IMR-90 (cell line): ENCODE results near the gene GOT2. TPM values are rescaled to one million over a fixed set of nuclear protein-coding genes. Genes with fewer than 3 reads are reported as not detected.
"Not testable (repeated sequence)": the region's sequence is repeated elsewhere in the genome, so short reads cannot be mapped to it uniquely, and the experiment has no call there.

Source experiments
- ATAC-seq: fragments of 200-7000 bp; cut with Tn5 transposase; 2 replicates; pipeline ENCODE4 v1.9.1; 2020; ENCODE audit warnings: low read depth, mild to moderate bottlenecking, moderate library complexity
- BruUV-seq: library from RNA; stranded (reverse); fragments of 400-500 nt; replicated peaks from 2 replicates; lab custom pipeline; 2021; lab: Mats Ljungman, UMichigan
- CTCF ChIA-PET: fragments of 300-600 bp; formaldehyde crosslinking; extraction: SDS; loops from one replicate; lab custom pipeline; 2021; ENCODE audit warnings: antibody characterized with exemption; lab: Yijun Ruan, JAX
- POLR2A ChIA-PET: fragments of 300-600 bp; sonication (Branson Sonifier 250); formaldehyde crosslinking; loops from one replicate; lab custom pipeline; 2022; ENCODE audit warnings: antibody characterized with exemption; ENCODE audit not compliant: unreplicated experiment; lab: Charles Lee
- DNase-seq: peaks from one replicate; pipeline ENCODE4 v3.0.0; 2013
- H2AFZ ChIP-seq: replicated peaks from 2 replicates; pipeline ENCODE3; 2013; ENCODE audit warnings: low read length, mild to moderate bottlenecking; ENCODE audit not compliant: poor library complexity
- H2AK5ac ChIP-seq: 2 replicates; pipeline ENCODE4 v1.6.1; 2013; ENCODE audit warnings: low read depth, low read length, inconsistent platforms
- H2AK9ac ChIP-seq: replicated peaks from 2 replicates; pipeline ENCODE3; 2013; ENCODE audit warnings: mild to moderate bottlenecking, low read depth, low read length, moderate library complexity; ENCODE audit not compliant: poor library complexity
- H2BK120ac ChIP-seq: 2 replicates; pipeline ENCODE4 v1.6.1; 2013; ENCODE audit warnings: low read depth, low read length, inconsistent platforms
- H2BK15ac ChIP-seq: 3 replicates; pipeline ENCODE4 v1.6.1; 2013; ENCODE audit warnings: low read depth, low read length, inconsistent platforms
- H2BK20ac ChIP-seq: 2 replicates; pipeline ENCODE4 v1.6.1; 2013; ENCODE audit warnings: low read depth, mild to moderate bottlenecking, inconsistent platforms, low read length, moderate library complexity
- H2BK5ac ChIP-seq: 2 replicates; pipeline ENCODE4 v1.6.1; 2013; ENCODE audit warnings: mild to moderate bottlenecking, low read depth, low read length, inconsistent platforms; ENCODE audit not compliant: poor library complexity, severe bottlenecking
- H3K14ac ChIP-seq: replicated peaks from 2 replicates; pipeline ENCODE4 v1.6.1; 2013; ENCODE audit warnings: low read depth, low read length, inconsistent platforms
- H3K18ac ChIP-seq: 2 replicates; pipeline ENCODE4 v1.6.1; 2013; ENCODE audit warnings: low read depth, low read length, control low read depth
- H3K23ac ChIP-seq: 2 replicates; pipeline ENCODE4 v1.6.1; 2013; ENCODE audit warnings: low read depth, low read length, inconsistent platforms
- H3K27ac ChIP-seq: 2 replicates; pipeline ENCODE4 v1.5.1; 2013; ENCODE audit warnings: mild to moderate bottlenecking, control low read depth, low read length; ENCODE audit not compliant: insufficient read depth
- H3K27me3 ChIP-seq: 2 replicates; pipeline ENCODE4 v1.6.1; 2013; ENCODE audit warnings: low read length; ENCODE audit not compliant: control insufficient read depth, insufficient read depth
- H3K36me3 ChIP-seq: 2 replicates; pipeline ENCODE4 v1.6.1; 2013; ENCODE audit warnings: low read length, mixed read lengths; ENCODE audit not compliant: control insufficient read depth, insufficient read depth
- H3K4ac ChIP-seq: 2 replicates; pipeline ENCODE4 v1.6.1; 2013; ENCODE audit warnings: low read depth, low read length, inconsistent platforms
- H3K4me1 ChIP-seq: 2 replicates; pipeline ENCODE4 v1.6.1; 2013; ENCODE audit warnings: low read length, mixed read lengths; ENCODE audit not compliant: control insufficient read depth, insufficient read depth
- H3K4me2 ChIP-seq: 2 replicates; pipeline ENCODE4 v1.6.1; 2013; ENCODE audit warnings: low read depth, mild to moderate bottlenecking, control low read depth, low read length, moderate library complexity
- H3K4me3 ChIP-seq: 2 replicates; pipeline ENCODE4 v1.5.1; 2013; ENCODE audit warnings: low read depth, mild to moderate bottlenecking, control low read depth, low read length, moderate library complexity; ENCODE audit not compliant: insufficient read depth
- H3K56ac ChIP-seq: 2 replicates; pipeline ENCODE4 v1.6.1; 2013; ENCODE audit warnings: low read length, inconsistent platforms; ENCODE audit not compliant: insufficient read depth; ENCODE audit errors: extremely low read depth
- H3K79me1 ChIP-seq, 2 experiments: 2 replicates each; pipeline ENCODE4 v1.6.1; 2013; ENCODE audit warnings: low read length in 2 of 2, inconsistent platforms in 1 of 2, low read depth in 1 of 2
- H3K9ac ChIP-seq: 2 replicates; pipeline ENCODE4 v1.6.1; 2013; ENCODE audit warnings: low read depth, low read length, control low read depth
- H3K9me1 ChIP-seq: 2 replicates; pipeline ENCODE4 v1.6.1; 2013; ENCODE audit warnings: low read length, inconsistent platforms; ENCODE audit not compliant: insufficient read depth
- H3K9me3 ChIP-seq: 2 replicates; pipeline ENCODE4 v1.6.1; 2013; ENCODE audit warnings: low read length; ENCODE audit not compliant: control insufficient read depth, insufficient read depth
- H4K20me1 ChIP-seq: 2 replicates; pipeline ENCODE4 v1.6.1; 2013; ENCODE audit warnings: low read length, inconsistent platforms; ENCODE audit not compliant: insufficient read depth
- H4K5ac ChIP-seq: 2 replicates; pipeline ENCODE4 v1.6.1; 2013; ENCODE audit warnings: mild to moderate bottlenecking, low read depth, low read length, control low read depth
- H4K8ac ChIP-seq, 2 experiments: 2 replicates each; pipeline ENCODE4 v1.6.1; 2013; ENCODE audit warnings: low read depth in 2 of 2, low read length in 2 of 2, control low read depth in 1 of 2, inconsistent platforms in 1 of 2
- H4K91ac ChIP-seq: 2 replicates; pipeline ENCODE4 v1.6.1; 2013; ENCODE audit warnings: low read depth, low read length, inconsistent platforms; ENCODE audit not compliant: insufficient read depth
- WGBS, 2 experiments: methylation state at CpG; one replicate each; pipeline versions ENCODE4 v1.1.5 to v1.1.7; 2013; ENCODE audit warnings: missing lambda C conversion rate in 2 of 2; ENCODE audit not compliant: insufficient read length in 1 of 2; ENCODE audit errors: extremely low coverage in 2 of 2; 5-methylcytosine and 5-hydroxymethylcytosine counted together
- dilution Hi-C: fragments of 300-500 bp; cut with HindIII; formaldehyde crosslinking; loops from one replicate; pipeline ENCODE4 v1.14.3; 2018; ENCODE audit warnings: low sequenced_read_pairs; ENCODE audit not compliant: unreplicated experiment
- in situ Hi-C: fragments of 300-500 bp; cut with MboI; formaldehyde crosslinking; loops from 3 replicates; pipeline ENCODE4 v1.14.3; 2019; ENCODE audit warnings: low sequenced_read_pairs, inconsistent platforms, mixed read lengths
- intact Hi-C: fragments of 100-400 bp; cut with micrococcal nuclease; formaldehyde crosslinking; loops from 2 replicates; pipeline ENCODE4 v1.10.0; 2022
- polyA plus RNA-seq, 3 experiments: library from polyadenylated mRNA; depleted of rRNA; stranded (reverse); fragments of >200 nt; gene quantifications; 2 replicates each; pipeline ENCODE4 v1.2.3, GENCODE V29; 2012; ENCODE audit warnings: low replicate concordance in 1 of 3
- total RNA-seq: library from RNA; depleted of rRNA; stranded (reverse); fragments of >200 nt; gene quantifications from 2 replicates; pipeline ENCODE4 v1.2.3, GENCODE V29; 2012

GOT2 gene
- total and polyA plus RNA-seq, 2 of the 4 experiments (the other 2 are of a cell fraction), result 50.2 to 60.2 TPM

DNA sequence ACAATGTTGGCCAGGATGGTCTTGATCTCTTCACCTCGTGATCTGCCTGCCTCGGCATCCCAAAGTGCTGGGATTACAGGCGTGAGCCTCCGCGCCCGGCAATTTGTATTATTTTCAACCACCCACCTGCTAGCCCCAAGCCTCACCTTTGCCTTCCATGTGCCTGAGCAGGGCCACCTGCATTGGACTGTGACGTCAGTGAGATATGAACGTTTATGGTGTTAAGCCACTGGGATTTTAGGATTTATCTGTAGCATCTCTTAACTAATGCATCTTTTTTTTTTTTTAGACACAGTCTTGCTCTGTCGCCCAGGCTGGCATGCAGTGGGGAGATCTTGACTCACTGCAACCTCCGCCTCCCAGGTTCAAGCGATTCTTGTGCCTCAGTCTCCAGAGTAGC is 74.2 kb downstream of the GOT2 start:
- H4K5ac ChIP-seq, H2BK5ac ChIP-seq, H2BK20ac ChIP-seq, H2AFZ ChIP-seq, H3K9me1 ChIP-seq, BruUV-seq, H2BK15ac ChIP-seq, dilution Hi-C loops, H3K4me2 ChIP-seq, H2AK5ac ChIP-seq, H3K4me1 ChIP-seq, H2BK120ac ChIP-seq, DNase-seq, H3K18ac ChIP-seq, H3K56ac ChIP-seq, H3K23ac ChIP-seq, H4K91ac ChIP-seq, H3K9me3 ChIP-seq, H3K79me1 ChIP-seq, H3K9ac ChIP-seq, CTCF ChIA-PET, ATAC-seq, H3K14ac ChIP-seq, POLR2A ChIA-PET, H3K4me3 ChIP-seq, H3K4ac ChIP-seq, H4K8ac ChIP-seq, H3K27ac ChIP-seq, H3K36me3 ChIP-seq, H3K27me3 ChIP-seq, intact Hi-C loops, H4K20me1 ChIP-seq, H2AK9ac ChIP-seq: not testable (repeated sequence)
- in situ Hi-C loops, result loop anchor here (10.0 kb wide), 1 partner anchor 325 kb away; no protein-coding TSS in a partner anchor
- 100% methylated on average over 1 of the region's 11 CpGs; no CpG with 5 or more reads in 1 of the 2 experiments for WGBS, 2 experiments
